Measurements from ENCODE around the gene FBXL7. TPM values are rescaled to one million over a fixed set of nuclear protein-coding genes. Genes with fewer than 3 reads are reported as not detected.

Gene FBXL7
- total RNA-seq, 1 donor from 2014 or later: 4.4 TPM

DNA sequence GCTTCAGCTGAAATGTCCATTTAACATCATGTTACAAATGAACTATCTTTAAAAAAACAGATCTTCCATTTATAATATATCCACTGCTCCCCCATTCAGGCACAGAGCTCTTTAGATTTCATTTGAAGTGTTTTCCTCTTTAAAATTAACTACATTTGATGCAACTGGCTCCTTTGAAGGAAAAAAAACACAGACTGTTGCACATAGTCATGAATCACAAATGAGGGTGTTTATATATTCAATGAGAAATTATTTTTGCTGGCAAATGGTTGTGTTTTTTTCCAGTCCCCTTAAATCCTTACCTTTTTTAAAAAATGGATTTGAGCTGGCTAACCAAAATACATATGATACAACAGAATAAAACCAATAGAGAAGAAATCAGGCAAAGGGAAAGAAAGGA is 240.4 kb downstream of the FBXL7 start:
- TF ChIP-seq, protein P1, sequence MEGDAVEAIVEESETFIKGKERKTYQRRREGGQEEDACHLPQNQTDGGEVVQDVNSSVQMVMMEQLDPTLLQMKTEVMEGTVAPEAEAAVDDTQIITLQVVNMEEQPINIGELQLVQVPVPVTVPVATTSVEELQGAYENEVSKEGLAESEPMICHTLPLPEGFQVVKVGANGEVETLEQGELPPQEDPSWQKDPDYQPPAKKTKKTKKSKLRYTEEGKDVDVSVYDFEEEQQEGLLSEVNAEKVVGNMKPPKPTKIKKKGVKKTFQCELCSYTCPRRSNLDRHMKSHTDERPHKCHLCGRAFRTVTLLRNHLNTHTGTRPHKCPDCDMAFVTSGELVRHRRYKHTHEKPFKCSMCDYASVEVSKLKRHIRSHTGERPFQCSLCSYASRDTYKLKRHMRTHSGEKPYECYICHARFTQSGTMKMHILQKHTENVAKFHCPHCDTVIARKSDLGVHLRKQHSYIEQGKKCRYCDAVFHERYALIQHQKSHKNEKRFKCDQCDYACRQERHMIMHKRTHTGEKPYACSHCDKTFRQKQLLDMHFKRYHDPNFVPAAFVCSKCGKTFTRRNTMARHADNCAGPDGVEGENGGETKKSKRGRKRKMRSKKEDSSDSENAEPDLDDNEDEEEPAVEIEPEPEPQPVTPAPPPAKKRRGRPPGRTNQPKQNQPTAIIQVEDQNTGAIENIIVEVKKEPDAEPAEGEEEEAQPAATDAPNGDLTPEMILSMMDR (IDR thresholded peaks at IDR 0.05; ENCODE audit: insufficient read depth, low read length, poor library complexity, severe bottlenecking): no peak
- no peaks in the 10 kb centered on the region for H3K36me3 ChIP-seq (ENCODE audit: control insufficient read depth, insufficient read depth, low read length)
- H3K27me3 ChIP-seq (ENCODE audit: control insufficient read depth, insufficient read depth, low read length): no peaks in the 10 kb centered on the region
- no peak overlapping the region for H3K4me3 ChIP-seq (ENCODE audit: low read depth, low read length)
- no peak for DNase-seq (ENCODE audit: low read depth)

DNA sequence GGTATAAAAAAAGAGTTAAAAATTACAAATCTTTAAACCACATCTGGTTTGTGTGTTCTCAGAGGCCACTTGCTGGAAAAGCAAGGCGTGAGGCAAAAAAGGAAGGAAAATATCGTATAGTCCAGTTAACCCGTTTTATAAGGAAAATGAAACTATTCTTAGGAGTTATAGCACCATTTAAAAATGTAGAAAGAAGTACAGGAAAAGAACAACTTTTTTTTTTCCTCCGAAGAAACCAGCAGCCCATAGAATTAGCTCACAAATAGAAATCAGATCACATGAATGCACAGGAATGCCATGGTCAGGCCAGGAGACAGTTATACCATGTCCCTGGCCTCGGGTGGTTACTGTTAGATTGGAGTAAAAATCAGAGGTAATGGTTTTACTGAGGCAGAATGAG is 241.6 kb downstream of the FBXL7 start:
- no peak for DNase-seq (ENCODE audit: low read depth)
- H3K4me3 ChIP-seq (ENCODE audit: low read depth, low read length): no peak overlapping the region
- TF ChIP-seq, protein P1 (IDR thresholded peaks at IDR 0.05; ENCODE audit: insufficient read depth, low read length, poor library complexity, severe bottlenecking): no peak
- no peaks in the 10 kb centered on the region for H3K27me3 ChIP-seq (ENCODE audit: control insufficient read depth, insufficient read depth, low read length)
- H3K36me3 ChIP-seq (ENCODE audit: control insufficient read depth, insufficient read depth, low read length): no peaks in the 10 kb centered on the region

DNA sequence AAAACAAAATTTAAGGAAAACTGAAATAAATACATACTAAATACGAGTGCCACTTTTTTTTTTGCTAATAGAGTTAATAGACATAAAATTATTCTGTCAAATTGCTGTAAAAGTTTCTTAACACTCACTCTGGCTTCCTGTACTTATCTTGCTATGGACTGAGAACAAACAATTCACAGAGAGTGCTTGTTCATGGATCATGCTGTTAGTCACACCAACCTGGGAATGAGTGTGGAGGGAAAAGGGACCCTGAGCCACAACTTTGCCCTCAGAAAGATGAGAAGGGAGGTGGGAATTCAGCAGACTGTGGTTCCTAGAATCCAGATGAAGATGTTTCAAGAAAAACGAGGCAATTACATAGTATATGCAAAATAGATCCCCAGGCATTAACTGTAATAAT is 246.9 kb downstream of the FBXL7 start:
- no peaks in the 10 kb centered on the region for H3K27me3 ChIP-seq (ENCODE audit: control insufficient read depth, insufficient read depth, low read length)
- TF ChIP-seq, protein P1 (IDR thresholded peaks at IDR 0.05; ENCODE audit: insufficient read depth, low read length, poor library complexity, severe bottlenecking): no peak
- H3K36me3 ChIP-seq (ENCODE audit: control insufficient read depth, insufficient read depth, low read length): no peaks in the 10 kb centered on the region
- no peak overlapping the region for H3K4me3 ChIP-seq (ENCODE audit: low read depth, low read length)
- no peak for DNase-seq (ENCODE audit: low read depth)

DNA sequence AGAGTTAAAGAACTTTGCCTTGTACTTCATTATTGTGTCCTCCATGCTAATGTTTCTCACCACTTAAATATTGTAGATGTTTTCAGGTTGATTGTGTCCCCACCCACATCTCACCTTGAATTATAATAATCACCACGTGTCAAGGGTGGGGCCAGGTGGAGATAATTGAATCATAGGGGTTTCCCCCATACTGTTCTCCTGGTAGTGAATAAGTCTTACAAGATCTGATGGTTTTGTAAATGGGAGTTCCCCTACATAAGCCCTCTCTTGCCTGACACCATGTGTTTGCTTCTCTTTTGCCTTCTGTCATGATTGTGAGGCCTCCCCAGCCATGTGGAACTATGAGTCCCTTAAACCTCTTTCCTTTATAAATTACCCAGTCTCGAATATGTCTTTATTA is 248.3 kb downstream of the FBXL7 start:
- DNase-seq (ENCODE audit: low read depth): no peak
- Histone ChIP-seq H3K27me3 (ENCODE audit: control insufficient read depth, insufficient read depth, low read length) (no peaks in the 10 kb centered on the region), H3K36me3 (ENCODE audit: control insufficient read depth, insufficient read depth, low read length) (no peaks in the 10 kb centered on the region), H3K4me3 (ENCODE audit: low read depth, low read length) (no peak overlapping the region)
- TF ChIP-seq, protein P1 (IDR thresholded peaks at IDR 0.05; ENCODE audit: insufficient read depth, low read length, poor library complexity, severe bottlenecking): no peak

DNA sequence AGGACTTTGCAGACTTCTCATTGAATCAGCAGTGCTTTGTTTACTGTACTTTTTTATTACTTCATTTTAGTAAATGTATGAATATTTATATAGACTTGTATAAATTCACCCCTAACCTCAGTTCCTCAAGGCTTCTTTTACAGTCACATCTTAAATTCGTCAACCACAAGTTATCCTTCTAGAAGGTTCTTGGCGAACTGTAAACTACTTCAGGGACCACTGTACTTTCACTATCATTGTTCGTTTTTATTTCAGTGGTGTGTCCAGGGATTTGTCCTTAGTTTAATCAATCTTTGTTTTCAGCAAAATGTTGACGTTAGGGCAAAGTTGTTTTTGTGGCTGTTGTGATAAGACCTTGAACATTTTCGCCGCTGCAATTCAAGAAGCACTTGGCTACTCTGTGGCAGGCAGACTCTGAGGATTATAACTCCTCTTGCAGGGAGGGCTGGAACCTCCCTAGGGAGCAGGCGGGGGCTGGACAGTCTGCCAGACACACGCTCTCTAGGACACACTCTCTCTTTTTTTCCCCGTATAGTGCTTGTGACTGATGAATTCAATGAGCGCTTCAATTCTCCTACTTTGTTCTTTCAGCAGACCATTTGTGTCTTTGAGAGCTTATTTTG is 252.8 kb downstream of the FBXL7 start:
- no peaks in the 10 kb centered on the region for H3K36me3 ChIP-seq (ENCODE audit: control insufficient read depth, insufficient read depth, low read length)
- H3K4me3 ChIP-seq (ENCODE audit: low read depth, low read length): no peak overlapping the region
- TF ChIP-seq, protein P1 (IDR thresholded peaks at IDR 0.05; ENCODE audit: insufficient read depth, low read length, poor library complexity, severe bottlenecking): no peak
- H3K27me3 ChIP-seq (ENCODE audit: control insufficient read depth, insufficient read depth, low read length): no peaks in the 10 kb centered on the region
- no peak for DNase-seq (ENCODE audit: low read depth)

DNA sequence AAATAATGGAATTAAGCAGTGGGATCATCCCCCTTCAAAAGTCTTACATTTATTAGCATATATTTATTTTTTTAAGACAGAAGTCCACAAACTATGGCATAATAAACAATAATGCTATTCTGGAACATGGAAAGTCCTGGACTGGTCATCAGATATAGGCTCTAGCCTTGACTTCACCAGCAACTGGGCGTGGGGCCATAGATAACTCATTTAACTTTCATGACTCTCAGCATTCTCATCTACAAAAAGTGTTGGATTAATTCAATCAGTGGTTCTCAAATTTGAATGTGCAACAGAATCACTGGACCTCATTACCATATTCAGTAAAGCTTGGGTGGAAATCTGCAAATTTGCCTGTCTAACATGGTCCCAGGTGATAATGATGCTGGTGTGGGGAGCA is 253.8 kb downstream of the FBXL7 start:
- H3K36me3 ChIP-seq (ENCODE audit: control insufficient read depth, insufficient read depth, low read length): no peaks in the 10 kb centered on the region
- H3K27me3 ChIP-seq (ENCODE audit: control insufficient read depth, insufficient read depth, low read length): no peaks in the 10 kb centered on the region
- no peak for DNase-seq (ENCODE audit: low read depth)
- no peak overlapping the region for H3K4me3 ChIP-seq (ENCODE audit: low read depth, low read length)
- TF ChIP-seq, protein P1 (IDR thresholded peaks at IDR 0.05; ENCODE audit: insufficient read depth, low read length, poor library complexity, severe bottlenecking): no peak

Measured in kidney epithelial cell (primary cell).